ENCODE results near the gene PPP1R13B. TPM values are rescaled to one million over a fixed set of nuclear protein-coding genes. Genes with fewer than 3 reads are reported as not detected.

PPP1R13B gene
- total and polyA plus RNA-seq, 12 donors, result 21.6 to 124 (median 75.5) TPM

- Histone ChIP-seq H3K27ac (no peak overlapping the region), H3K4me1 (peaks cover 18 to 51% (median 38%) of the 10 kb centered on the region in 9 donors), H3K36me3 (no peaks in the 10 kb centered on the region), H3K27me3 (peaks cover 0 to 2% (median 0%) of the 10 kb centered on the region in 7 donors), H3K9me3 (no peaks in the 10 kb centered on the region), H3K4me3 (no peak overlapping the region)
- intact Hi-C loops (cut with DNase I), result no loop called here
- DNase-seq (no peak), ATAC-seq (no peak)
- TF ChIP-seq CTCF (IDR thresholded peaks at IDR 0.05), result no peak
- WGBS, 2 donors, result 61 to 74% methylated on average over 27 of the region's 27 CpGs
Measured at GRCh38 chr14:103886304-103887169, 39.2 kb upstream of the PPP1R13B start.

GRCh38 chr14:103885509-103885932, 38.1 kb upstream of the PPP1R13B start:
- Histone ChIP-seq H3K4me1 (peaks cover 20 to 51% (median 38%) of the 10 kb centered on the region in 9 donors), H3K27me3 (peaks cover 0 to 12% (median 0%) of the 10 kb centered on the region in 7 donors), H3K4me3 (no peak overlapping the region), H3K27ac (no peak overlapping the region), H3K36me3 (no peaks in the 10 kb centered on the region), H3K9me3 (no peaks in the 10 kb centered on the region)
- intact Hi-C loops (cut with DNase I), result no loop called here
- DNase-seq, result no peak
- WGBS, 2 donors, result 83 to 92% methylated on average over 14 of the region's 14 CpGs
- ATAC-seq, result no peak
- TF ChIP-seq CTCF (IDR thresholded peaks at IDR 0.05), result no peak

GRCh38 chr14:103884854-103885253, 37.5 kb upstream of the PPP1R13B start:
- intact Hi-C loops (cut with DNase I), result loop anchor here in 1 of 10 donors (5.0 kb wide), 1 partner anchor 38 kb away; the partner anchor contains the start of gene PPP1R13B
- DNase-seq, result no peak
- H3K4me1 ChIP-seq, result peaks cover 25 to 51% (median 38%) of the 10 kb centered on the region in 9 donors
- H3K36me3 ChIP-seq, result no peaks in the 10 kb centered on the region
- no peak overlapping the region for H3K27ac ChIP-seq
- ATAC-seq, result no peak
- H3K4me3 ChIP-seq, result no peak overlapping the region
- no peak for TF ChIP-seq CTCF (IDR thresholded peaks at IDR 0.05)
- 95% methylated on average over 9 of the region's 9 CpGs for WGBS, 2 donors
- peaks cover 0 to 17% (median 0%) of the 10 kb centered on the region in 7 donors for H3K27me3 ChIP-seq
- H3K9me3 ChIP-seq, result no peaks in the 10 kb centered on the region

- peaks cover 0 to 30% (median 0%) of the 10 kb centered on the region in 7 donors for H3K27me3 ChIP-seq
- no peak for ATAC-seq
- no peak overlapping the region for H3K4me3 ChIP-seq
- H3K4me1 ChIP-seq, result peaks cover 29 to 52% (median 42%) of the 10 kb centered on the region in 9 donors
- DNase-seq, result no peak
- H3K9me3 ChIP-seq, result no peaks in the 10 kb centered on the region
- intact Hi-C loops (cut with DNase I), result loop anchor here in 1 of 10 donors (5.0 kb wide), 1 partner anchor 36 kb away; the partner anchor contains the start of gene PPP1R13B
- TF ChIP-seq CTCF (IDR thresholded peaks at IDR 0.05), result no peak
- no peaks in the 10 kb centered on the region for H3K36me3 ChIP-seq
- no peak overlapping the region for H3K27ac ChIP-seq
- 84 to 97% methylated on average over 3 of the region's 3 CpGs for WGBS, 2 donors
Measured at GRCh38 chr14:103883263-103883523, 35.8 kb upstream of the PPP1R13B start.
